GM13977 (cell line): Measurements from ENCODE around the gene AK6.
A peak's percentile ranks its signal among the peaks of the same experiment; 100 is the strongest.

ENCODE experiments used
- DNase-seq: peaks from one replicate; pipeline ENCODE4 v3.0.0; 2012; ENCODE audit warnings: low spot score
- in situ Hi-C: fragments of 300-500 bp; cut with MboI; formaldehyde crosslinking; loops from one replicate; pipeline ENCODE4 v1.12.0; 2022; ENCODE audit warnings: low sequenced_read_pairs, low pct_unique_long_range_greater_than_20kb, mixed read lengths, inconsistent platforms; ENCODE audit not compliant: unreplicated experiment
- TF ChIP-seq, protein P1 (sequence below): IDR thresholded peaks from 2 replicates; pipeline ENCODE4 v1.5.1; 2012; ENCODE audit warnings: mild to moderate bottlenecking, control low read depth; ENCODE audit not compliant: insufficient read depth; ENCODE audit errors: extremely low read depth, missing control alignments

AK6 gene

DNA sequence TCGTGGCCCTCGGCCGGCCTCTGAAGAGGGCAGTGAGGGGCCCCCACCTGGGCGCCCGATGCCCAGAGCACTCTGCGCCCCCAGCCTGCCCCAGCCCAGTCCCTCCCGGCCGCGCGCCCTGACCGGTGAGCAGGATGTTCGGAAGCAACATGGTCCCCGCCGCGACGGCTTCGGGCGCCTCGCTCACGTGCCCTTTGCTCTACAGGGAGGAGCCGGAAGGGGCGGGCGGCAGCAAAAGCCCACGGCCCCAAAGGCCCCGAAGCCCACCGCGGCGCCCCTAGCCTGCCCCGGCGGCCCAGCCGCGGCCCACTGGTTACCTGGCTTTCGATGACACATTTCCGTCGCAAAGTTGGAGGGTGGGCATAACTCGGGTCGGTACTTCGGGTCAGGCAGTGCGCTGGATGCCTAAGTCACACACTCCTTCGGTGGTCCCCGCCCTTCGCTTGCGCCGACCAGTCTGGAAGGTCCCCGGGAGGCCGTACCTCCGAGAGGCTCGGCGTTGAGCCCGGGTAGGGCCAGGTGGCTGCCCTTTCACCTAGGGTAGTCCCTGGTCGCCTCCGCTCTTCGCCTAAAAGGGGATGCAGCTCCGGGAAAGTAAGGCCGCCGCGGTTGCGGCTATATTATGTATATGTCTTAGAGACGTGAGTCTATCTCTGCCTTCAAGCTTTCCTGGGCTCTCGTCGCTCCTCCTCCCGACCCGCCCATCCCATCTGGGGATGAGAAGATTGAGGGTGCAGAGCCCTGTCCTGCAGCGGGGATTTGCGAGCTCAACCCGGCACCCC lies at the start of gene AK6, which contains the start of the genes RAD17 and TAF9:
Gene AK6 (minus strand): TSS at position 181 of the 782 bp plus-strand sequence. CDS start 30 bp downstream, at position 151.
Gene RAD17 (plus strand): TSS at position 479 of the 782 bp plus-strand sequence. CDS start 2,391 bp downstream, outside the sequence.
Gene TAF9 (minus strand): TSS at position 181 of the 782 bp plus-strand sequence. CDS start 3,783 bp downstream, outside the sequence.
- DNase-seq: peak; percentile 90
- in situ Hi-C loops: loop anchor here (25.0 kb wide), 1 partner anchor 282 kb away; the partner anchor contains the start of gene SLC30A5
- TF ChIP-seq, protein P1, sequence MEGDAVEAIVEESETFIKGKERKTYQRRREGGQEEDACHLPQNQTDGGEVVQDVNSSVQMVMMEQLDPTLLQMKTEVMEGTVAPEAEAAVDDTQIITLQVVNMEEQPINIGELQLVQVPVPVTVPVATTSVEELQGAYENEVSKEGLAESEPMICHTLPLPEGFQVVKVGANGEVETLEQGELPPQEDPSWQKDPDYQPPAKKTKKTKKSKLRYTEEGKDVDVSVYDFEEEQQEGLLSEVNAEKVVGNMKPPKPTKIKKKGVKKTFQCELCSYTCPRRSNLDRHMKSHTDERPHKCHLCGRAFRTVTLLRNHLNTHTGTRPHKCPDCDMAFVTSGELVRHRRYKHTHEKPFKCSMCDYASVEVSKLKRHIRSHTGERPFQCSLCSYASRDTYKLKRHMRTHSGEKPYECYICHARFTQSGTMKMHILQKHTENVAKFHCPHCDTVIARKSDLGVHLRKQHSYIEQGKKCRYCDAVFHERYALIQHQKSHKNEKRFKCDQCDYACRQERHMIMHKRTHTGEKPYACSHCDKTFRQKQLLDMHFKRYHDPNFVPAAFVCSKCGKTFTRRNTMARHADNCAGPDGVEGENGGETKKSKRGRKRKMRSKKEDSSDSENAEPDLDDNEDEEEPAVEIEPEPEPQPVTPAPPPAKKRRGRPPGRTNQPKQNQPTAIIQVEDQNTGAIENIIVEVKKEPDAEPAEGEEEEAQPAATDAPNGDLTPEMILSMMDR: no peak

DNA sequence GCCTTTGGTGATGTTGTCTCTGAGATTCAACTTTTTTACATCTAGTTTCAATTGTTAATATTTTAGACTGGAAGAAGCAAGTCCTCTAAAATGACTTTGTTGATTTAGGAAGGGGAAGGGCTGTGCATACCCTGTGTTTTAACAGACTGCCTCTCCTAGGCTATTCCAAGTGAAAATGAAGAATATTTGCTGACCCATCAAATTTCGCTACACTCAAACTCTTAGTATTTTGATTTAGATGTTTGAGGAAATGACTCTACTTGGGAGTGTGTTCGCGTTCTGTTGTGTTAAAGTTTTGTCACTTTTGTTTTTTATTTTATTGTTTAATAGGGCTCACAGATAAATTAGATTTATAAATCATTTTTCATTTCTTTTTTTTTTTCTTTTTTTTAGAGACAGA lies 49.2 kb upstream of the AK6 start:
- DNase-seq: no peak
- in situ Hi-C loops: no loop called here
- TF ChIP-seq, protein P1: no peak

DNA sequence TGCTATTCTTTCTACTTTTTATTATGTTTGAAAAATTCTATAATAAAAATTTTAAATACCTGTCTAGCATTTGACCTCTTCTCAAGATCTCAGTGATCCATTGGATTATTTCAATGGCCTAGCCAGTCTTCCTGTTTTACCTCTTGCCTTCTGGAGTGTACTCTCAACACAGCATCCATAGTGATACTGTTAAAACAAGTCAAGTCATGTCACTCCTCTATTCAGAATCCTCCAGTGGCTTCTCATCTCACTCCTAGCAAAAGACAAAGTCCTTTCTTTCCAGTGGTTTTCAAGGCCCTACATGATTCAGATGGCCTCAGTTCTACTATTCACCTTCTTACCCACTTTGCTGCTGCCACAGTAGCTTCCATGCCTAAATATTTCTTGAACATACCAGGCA lies 47.4 kb upstream of the AK6 start:
- in situ Hi-C loops: no loop called here
- TF ChIP-seq, protein P1: no peak
- DNase-seq: no peak

DNA sequence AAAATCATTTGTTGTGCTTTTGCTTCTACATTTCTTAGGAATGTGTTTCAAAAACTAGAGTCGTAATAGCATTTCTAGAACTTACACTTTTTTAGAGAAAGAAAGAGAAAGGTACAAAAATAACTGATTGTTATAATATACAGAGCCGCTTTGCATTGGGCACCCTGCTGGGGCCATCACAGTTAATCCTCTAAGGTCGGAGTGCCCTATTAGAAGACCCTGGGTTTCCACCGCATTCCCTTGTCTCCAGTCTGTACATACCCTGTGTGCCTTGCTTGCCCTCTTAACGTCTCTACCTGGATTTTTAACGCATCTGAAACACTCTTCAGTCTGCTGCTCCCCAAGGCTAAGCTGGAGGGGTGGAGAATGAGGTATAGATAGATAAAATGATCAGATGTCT lies 46.9 kb upstream of the AK6 start:
- in situ Hi-C loops: no loop called here
- TF ChIP-seq, protein P1: no peak
- DNase-seq: no peak

DNA sequence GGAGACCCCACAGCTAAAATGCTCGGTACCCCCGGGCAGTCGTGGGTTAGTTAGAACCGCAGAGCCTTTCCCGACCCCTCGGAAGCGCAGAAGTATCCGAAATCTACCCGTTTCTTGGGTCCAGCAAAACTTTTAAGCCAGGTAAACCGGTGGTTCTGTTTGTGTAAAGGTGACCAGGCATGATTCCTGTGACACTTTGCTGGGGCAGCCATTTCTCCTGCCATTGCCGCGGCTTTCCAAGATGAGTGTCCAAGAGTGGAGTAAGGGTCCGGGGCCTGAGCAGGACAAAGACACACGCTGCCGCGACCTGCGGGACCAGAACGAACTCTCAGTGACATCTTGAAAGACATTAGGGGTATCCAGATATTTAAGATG lies 46.3 kb upstream of the AK6 start:
- TF ChIP-seq, protein P1: no peak
- DNase-seq: peak; percentile 30
- in situ Hi-C loops: no loop called here

DNA sequence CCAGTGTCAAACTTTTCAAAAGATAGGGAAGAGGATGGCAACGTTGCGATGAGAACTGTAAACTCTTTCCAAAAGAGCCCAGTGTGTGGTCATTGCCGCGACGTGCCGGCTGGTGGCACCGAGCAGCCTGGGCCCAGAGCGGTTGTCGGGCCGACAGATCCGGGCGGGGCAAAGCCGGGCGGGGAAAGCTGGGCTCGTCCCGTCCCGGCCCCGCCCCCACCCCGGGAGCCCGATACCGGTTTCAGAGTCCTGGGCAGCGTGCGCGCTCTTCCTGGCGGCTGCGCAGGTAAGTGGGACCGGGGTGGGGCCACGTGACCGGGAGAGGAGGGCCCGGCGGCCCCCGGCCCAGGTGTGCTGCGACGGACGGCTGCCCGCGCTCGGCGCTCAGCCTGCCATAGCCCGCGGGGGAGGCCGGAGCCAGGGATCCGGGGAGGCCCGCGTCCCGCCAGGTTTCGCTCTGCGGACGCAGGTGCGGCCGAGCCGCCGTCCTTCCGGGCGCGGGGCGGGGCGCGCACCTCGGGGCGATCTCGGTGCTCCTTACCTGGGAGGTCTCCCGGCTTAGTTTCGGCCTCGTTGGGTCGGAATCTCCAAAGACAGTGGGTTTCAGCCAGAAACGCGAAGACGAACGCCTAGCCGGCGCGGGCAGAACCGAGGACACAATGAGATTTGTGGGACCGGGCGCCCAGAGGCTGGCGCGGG lies 45.7 kb upstream of the AK6 start, which contains the start of gene MARVELD2:
Gene MARVELD2 (plus strand): TSS at position 232 of the 699 bp plus-strand sequence. CDS start 4,270 bp downstream, outside the sequence.
- in situ Hi-C loops: no loop called here
- TF ChIP-seq, protein P1: peak; percentile 54
- DNase-seq: peak; percentile 82
